DOHH2 (cell line): Measurements from ENCODE around the gene MAML2.

Experiments
- H3F3A ChIP-seq: fragments of 200-600 bp; sonication (generic), shearing (Covaris generic); 2 replicates; pipeline ENCODE4 v1.6.0; 2016; ENCODE audit warnings: antibody characterized with exemption, mild to moderate bottlenecking; ENCODE audit not compliant: control insufficient read depth, insufficient read depth
- H3K27ac ChIP-seq: fragments of 200-600 bp; sonication (generic); 2 replicates; pipeline ENCODE4 v1.5.1; 2014; ENCODE audit warnings: low read depth, mild to moderate bottlenecking, low read length, moderate library complexity
- H3K27me3 ChIP-seq: fragments of 200-600 bp; sonication (generic); 2 replicates; pipeline ENCODE4 v1.6.1; 2014; ENCODE audit warnings: mild to moderate bottlenecking, low read length, mixed read lengths; ENCODE audit not compliant: control insufficient read depth
- H3K36me3 ChIP-seq: fragments of 200-600 bp; sonication (generic); 2 replicates; pipeline ENCODE4 v1.6.1; 2014; ENCODE audit warnings: mild to moderate bottlenecking, low read length, moderate library complexity, mixed read lengths; ENCODE audit not compliant: control insufficient read depth
- H3K4me1 ChIP-seq: fragments of 200-600 bp; sonication (generic); 2 replicates; pipeline ENCODE4 v1.6.1; 2014; ENCODE audit warnings: mild to moderate bottlenecking, low read length, mixed read lengths; ENCODE audit not compliant: control insufficient read depth
- H3K4me2 ChIP-seq: fragments of 200-600 bp; sonication (generic); 2 replicates; pipeline ENCODE4 v1.6.0; 2014; ENCODE audit warnings: mild to moderate bottlenecking, low read length, moderate library complexity
- H3K4me3 ChIP-seq: fragments of 200-600 bp; sonication (generic); 2 replicates; pipeline ENCODE4 v1.5.1; 2014; ENCODE audit warnings: mild to moderate bottlenecking, low read length, mixed read lengths
- H3K79me2 ChIP-seq: fragments of 200-600 bp; sonication (generic); 2 replicates; pipeline ENCODE4 v1.6.1; 2014; ENCODE audit warnings: mild to moderate bottlenecking, low read length, mixed read lengths; ENCODE audit not compliant: control insufficient read depth
- H3K9me2 ChIP-seq: fragments of 200-600 bp; sonication (generic); replicated peaks from 2 replicates; pipeline ENCODE4 v1.6.1; 2014; ENCODE audit warnings: mild to moderate bottlenecking, low read length, mixed read lengths; ENCODE audit not compliant: control insufficient read depth
- H3K9me3 ChIP-seq: fragments of 200-600 bp; sonication (generic); 2 replicates; pipeline ENCODE4 v1.6.1; 2014; ENCODE audit warnings: antibody characterized with exemption, low read length, mixed read lengths; ENCODE audit not compliant: control insufficient read depth, insufficient read depth
- H4K20me1 ChIP-seq: fragments of 200-600 bp; sonication (generic); 2 replicates; pipeline ENCODE4 v1.6.0; 2014; ENCODE audit warnings: low read depth, mild to moderate bottlenecking, antibody characterized with exemption, low read length, moderate library complexity; ENCODE audit not compliant: control insufficient read depth, insufficient read depth
- CTCF ChIP-seq: fragments of 200-600 bp; sonication (generic); IDR thresholded peaks from one replicate; pipeline ENCODE4 v1.5.1; 2014; ENCODE audit warnings: antibody characterized with exemption, mild to moderate bottlenecking, low read depth, low read length; ENCODE audit not compliant: poor library complexity, severe bottlenecking
- EZH2phosphoT487 ChIP-seq: fragments of 200-600 bp; sonication (generic); IDR thresholded peaks from 2 replicates; pipeline ENCODE4 v1.6.1; 2017; ENCODE audit warnings: borderline replicate concordance, mild to moderate bottlenecking, antibody characterized with exemption, low read length, moderate library complexity, mixed read lengths

MAML2 gene

GRCh38 chr11:96335388-96335787, 7.6 kb downstream of the MAML2 start:
- Histone ChIP-seq H3K79me2 (no peaks in the 10 kb centered on the region), H3K27me3 (no peaks in the 10 kb centered on the region), H3K4me1 (no peaks in the 10 kb centered on the region), H3K4me3 (no peak overlapping the region), H4K20me1 (no peaks in the 10 kb centered on the region), H3K9me3 (no peaks in the 10 kb centered on the region), H3K9me2 (no peaks in the 10 kb centered on the region), H3K36me3 (no peaks in the 10 kb centered on the region), H3K4me2 (no peak overlapping the region), H3F3A (no peaks in the 10 kb centered on the region), H3K27ac (no peak overlapping the region)
- TF ChIP-seq EZH2phosphoT487 (no peak), CTCF (no peak)

- H3K27me3 ChIP-seq = no peaks in the 10 kb centered on the region
- H3K36me3 ChIP-seq = no peaks in the 10 kb centered on the region
- H4K20me1 ChIP-seq = no peaks in the 10 kb centered on the region
- H3K9me2 ChIP-seq = no peaks in the 10 kb centered on the region
- no peaks in the 10 kb centered on the region for H3K9me3 ChIP-seq
- H3F3A ChIP-seq = no peaks in the 10 kb centered on the region
- H3K4me3 ChIP-seq = no peak overlapping the region
- H3K4me2 ChIP-seq = no peak overlapping the region
- H3K27ac ChIP-seq = no peak overlapping the region
- TF ChIP-seq EZH2phosphoT487 (no peak), CTCF (no peak)
- H3K4me1 ChIP-seq = no peaks in the 10 kb centered on the region
- H3K79me2 ChIP-seq = no peaks in the 10 kb centered on the region
These were observed 8.8 kb downstream of the MAML2 start for GRCh38 chr11:96334219-96334618.

GRCh38 chr11:96333191-96333719, 9.7 kb downstream of the MAML2 start:
- Histone ChIP-seq H3K9me2 (no peaks in the 10 kb centered on the region), H3K36me3 (no peaks in the 10 kb centered on the region), H3K27me3 (no peaks in the 10 kb centered on the region), H3K4me2 (no peak overlapping the region), H3K79me2 (no peaks in the 10 kb centered on the region), H3K4me1 (no peaks in the 10 kb centered on the region), H3K27ac (no peak overlapping the region), H4K20me1 (no peaks in the 10 kb centered on the region), H3F3A (no peaks in the 10 kb centered on the region), H3K4me3 (no peak overlapping the region), H3K9me3 (no peaks in the 10 kb centered on the region)
- no peak for TF ChIP-seq CTCF
